Prostate gland (tissue), 2 donors: ENCODE results near the gene ST3GAL2.

Source experiments
- POLR2A ChIP-seq: fragments of 450-650 bp; IDR thresholded peaks from one replicate; pipeline ENCODE4 v1.6.1; 2016; ENCODE audit warnings: antibody characterized with exemption, mild to moderate bottlenecking
- TF ChIP-seq, protein P1 (sequence below), 4 experiments: fragments of 200-600 bp in 2 of 4; fragments of 450-650 bp in 2 of 4; sonication (generic) in 2 of 4; IDR thresholded peaks; 1 replicate in 3 of 4; 2 replicates in 1 of 4; pipeline ENCODE4 v1.5.1; 2016 to 2019; ENCODE audit warnings: antibody characterized with exemption in 4 of 4, mild to moderate bottlenecking in 2 of 4, moderate library complexity in 2 of 4

DNA sequence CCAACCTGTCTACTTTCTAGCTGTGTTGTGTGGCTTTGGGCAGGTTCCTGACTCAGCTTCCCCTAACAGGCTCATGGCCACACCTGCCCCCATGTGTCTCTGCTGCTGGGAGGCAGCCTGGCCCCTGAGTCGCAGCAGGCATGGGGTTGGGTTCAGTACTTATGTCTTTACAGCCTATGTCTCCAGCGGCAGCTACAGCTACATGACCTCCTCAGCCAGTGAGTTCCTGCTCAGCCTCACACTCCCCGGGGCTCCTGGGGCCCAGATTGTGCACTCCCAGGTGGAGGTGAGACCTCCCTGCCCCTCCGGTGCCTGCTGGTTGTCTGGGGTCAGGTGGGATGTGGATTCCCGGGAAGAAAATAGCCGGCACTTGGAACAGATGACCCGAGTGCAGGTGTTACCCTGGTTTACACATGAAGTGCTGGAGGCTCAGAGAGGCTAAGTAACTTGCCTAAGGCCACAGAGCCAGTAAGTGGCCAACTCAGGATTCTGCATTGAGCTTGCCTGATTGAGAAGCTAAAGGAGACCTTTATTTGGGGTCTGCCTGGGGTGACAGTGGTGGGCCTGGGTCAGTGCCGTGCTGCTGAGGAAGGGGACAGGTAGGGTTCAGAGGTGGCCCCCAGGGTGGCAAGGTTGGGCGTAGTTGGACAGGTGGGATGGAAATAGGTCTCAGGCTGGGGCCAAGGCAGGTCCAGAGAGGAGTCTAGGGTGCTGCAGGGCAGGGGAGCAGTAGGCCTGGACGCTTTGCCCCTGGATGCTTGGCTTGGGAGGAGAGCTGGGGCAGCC is 31.4 kb upstream of the ST3GAL2 start:
- TF ChIP-seq, protein P1, sequence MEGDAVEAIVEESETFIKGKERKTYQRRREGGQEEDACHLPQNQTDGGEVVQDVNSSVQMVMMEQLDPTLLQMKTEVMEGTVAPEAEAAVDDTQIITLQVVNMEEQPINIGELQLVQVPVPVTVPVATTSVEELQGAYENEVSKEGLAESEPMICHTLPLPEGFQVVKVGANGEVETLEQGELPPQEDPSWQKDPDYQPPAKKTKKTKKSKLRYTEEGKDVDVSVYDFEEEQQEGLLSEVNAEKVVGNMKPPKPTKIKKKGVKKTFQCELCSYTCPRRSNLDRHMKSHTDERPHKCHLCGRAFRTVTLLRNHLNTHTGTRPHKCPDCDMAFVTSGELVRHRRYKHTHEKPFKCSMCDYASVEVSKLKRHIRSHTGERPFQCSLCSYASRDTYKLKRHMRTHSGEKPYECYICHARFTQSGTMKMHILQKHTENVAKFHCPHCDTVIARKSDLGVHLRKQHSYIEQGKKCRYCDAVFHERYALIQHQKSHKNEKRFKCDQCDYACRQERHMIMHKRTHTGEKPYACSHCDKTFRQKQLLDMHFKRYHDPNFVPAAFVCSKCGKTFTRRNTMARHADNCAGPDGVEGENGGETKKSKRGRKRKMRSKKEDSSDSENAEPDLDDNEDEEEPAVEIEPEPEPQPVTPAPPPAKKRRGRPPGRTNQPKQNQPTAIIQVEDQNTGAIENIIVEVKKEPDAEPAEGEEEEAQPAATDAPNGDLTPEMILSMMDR (IDR thresholded peaks at IDR 0.05) = no peak
- no peak for TF ChIP-seq POLR2A
